ENCODE measurements around the gene ECT2. TPM values are rescaled to one million over a fixed set of nuclear protein-coding genes. Genes with fewer than 3 reads are reported as not detected.
A peak's percentile ranks its signal among the peaks of the same experiment; 100 is the strongest.

ECT2 gene
- total RNA-seq, 2 donors from 2014 or later = 10.3 to 12.1 TPM

GRCh38 chr3:172746475-172746874 is 4.1 kb upstream of the ECT2 start:
- DNase-seq (ENCODE audit: low spot score) = no peak
- no peak overlapping the region for H3K27ac ChIP-seq
- H3K36me3 ChIP-seq = no peaks in the 10 kb centered on the region
- no peaks in the 10 kb centered on the region for H3K27me3 ChIP-seq (replicated peaks; ENCODE audit: insufficient read depth)
- no peaks in the 10 kb centered on the region for H3K9me3 ChIP-seq
- H3K4me3 ChIP-seq = no peak overlapping the region
- no peaks in the 10 kb centered on the region for H3K4me1 ChIP-seq (replicated peaks)
- intact Hi-C loops (cut with DNase I) = no loop called here
- 74% methylated on average over 2 of the region's 2 CpGs for WGBS
- TF ChIP-seq POLR2A (IDR thresholded peaks at IDR 0.05) = no peak

GRCh38 chr3:172749230-172749965 is 1.1 kb upstream of the ECT2 start:
- WGBS = 15% methylated on average over 8 of the region's 8 CpGs
- H3K27ac ChIP-seq = peak overlapping the region; percentile 2 to 60
- peak; percentile 14 for DNase-seq (ENCODE audit: low spot score)

GRCh38 chr3:172750069-172750367 is 508 bp upstream of the ECT2 start:
- no peak for DNase-seq (ENCODE audit: low spot score)
- Histone ChIP-seq H3K4me1 (replicated peaks) (no peaks in the 10 kb centered on the region), H3K9me3 (no peaks in the 10 kb centered on the region), H3K27me3 (replicated peaks; ENCODE audit: insufficient read depth) (no peaks in the 10 kb centered on the region), H3K36me3 (no peaks in the 10 kb centered on the region), H3K4me3 (peak overlapping the region; percentile 55 to 63), H3K27ac (peak overlapping the region in 1 of 2 donors; percentile 60)
- intact Hi-C loops (cut with DNase I) = no loop called here
- no peak for TF ChIP-seq CTCF (IDR thresholded peaks at IDR 0.05)
- TF ChIP-seq POLR2A (IDR thresholded peaks at IDR 0.05) = no peak
- TF ChIP-seq POLR2AphosphoS5 (IDR thresholded peaks at IDR 0.05) = no peak
- 13% methylated on average over 9 of the region's 9 CpGs for WGBS

More at GRCh38 chr3:172749230-172749965, 1.1 kb upstream of the ECT2 start:
- H3K4me1 ChIP-seq (replicated peaks) = no peaks in the 10 kb centered on the region
- TF ChIP-seq CTCF (IDR thresholded peaks at IDR 0.05) (no peak), POLR2AphosphoS5 (IDR thresholded peaks at IDR 0.05) (peak; percentile 45)
- intact Hi-C loops (cut with DNase I) = no loop called here
- H3K36me3 ChIP-seq = no peaks in the 10 kb centered on the region
- H3K9me3 ChIP-seq = no peaks in the 10 kb centered on the region
- H3K27me3 ChIP-seq (replicated peaks; ENCODE audit: insufficient read depth) = no peaks in the 10 kb centered on the region
- H3K4me3 ChIP-seq = peak overlapping the region in 1 of 2 donors; percentile 55

- peak; percentile 8 for DNase-seq (ENCODE audit: low spot score)
- Histone ChIP-seq H3K4me1 (replicated peaks) (no peaks in the 10 kb centered on the region), H3K9me3 (no peaks in the 10 kb centered on the region), H3K4me3 (peak overlapping the region; percentile 55 to 63), H3K27ac (peak overlapping the region; percentile 59 to 65), H3K36me3 (no peaks in the 10 kb centered on the region), H3K27me3 (replicated peaks; ENCODE audit: insufficient read depth) (no peaks in the 10 kb centered on the region)
- TF ChIP-seq CTCF (IDR thresholded peaks at IDR 0.05) (no peak), POLR2AphosphoS5 (IDR thresholded peaks at IDR 0.05) (no peak), POLR2A (IDR thresholded peaks at IDR 0.05) (no peak)
- under 1% methylated on average over 14 of the region's 14 CpGs for WGBS
- intact Hi-C loops (cut with DNase I) = no loop called here
Measured at GRCh38 chr3:172751175-172751704, 714 bp downstream of the ECT2 start.

- H3K27me3 ChIP-seq (replicated peaks; ENCODE audit: insufficient read depth) = no peaks in the 10 kb centered on the region
- TF ChIP-seq POLR2A (IDR thresholded peaks at IDR 0.05) = no peak
- TF ChIP-seq CTCF (IDR thresholded peaks at IDR 0.05) = no peak
- no peak for TF ChIP-seq POLR2AphosphoS5 (IDR thresholded peaks at IDR 0.05)
- H3K4me3 ChIP-seq = no peak overlapping the region
- no peaks in the 10 kb centered on the region for H3K4me1 ChIP-seq (replicated peaks)
- intact Hi-C loops (cut with DNase I) = no loop called here
- no peaks in the 10 kb centered on the region for H3K9me3 ChIP-seq
- WGBS = 96% methylated on average over 1 of the region's 1 CpG
- no peak overlapping the region for H3K27ac ChIP-seq
- H3K36me3 ChIP-seq = no peaks in the 10 kb centered on the region
- DNase-seq (ENCODE audit: low spot score) = no peak
Measured at GRCh38 chr3:172752651-172753050, 2.1 kb downstream of the ECT2 start.
